Measurements from ENCODE around the gene KLHL36.

- TF ChIP-seq CTCF (IDR thresholded peaks at IDR 0.05) (no peak), POLR2A (IDR thresholded peaks at IDR 0.05) (no peak)
Measured at GRCh38 chr16:84625556-84625955, 22.8 kb upstream of the KLHL36 start.

Measured in vagina (tissue), 2 donors.